MM.1S (cell line): Measurements from ENCODE around the gene ISLR.
"Not testable (repeated sequence)": the region's sequence is repeated elsewhere in the genome, so short reads cannot be mapped to it uniquely, and the experiment has no call there.

Experiments used
- DNase-seq: peaks from one replicate; pipeline ENCODE4 v3.0.0-alpha.2; 2015
- H2AFZ ChIP-seq: fragments of 300-600 bp; sonication (generic); 2 replicates; pipeline ENCODE4 v1.6.0; 2016; ENCODE audit warnings: antibody characterized with exemption, low read length
- H3F3A ChIP-seq: fragments of 300-600 bp; sonication (generic); 2 replicates; pipeline ENCODE4 v1.6.1; 2016; ENCODE audit warnings: mild to moderate bottlenecking, antibody characterized with exemption, low read length, moderate library complexity, mixed read lengths; ENCODE audit not compliant: insufficient read depth
- H3K27ac ChIP-seq: fragments of 300-600 bp; sonication (generic); 2 replicates; pipeline ENCODE4 v1.5.1; 2016; ENCODE audit warnings: mild to moderate bottlenecking, low read length
- H3K27me3 ChIP-seq: fragments of 300-600 bp; sonication (generic); replicated peaks from 2 replicates; pipeline ENCODE4 v1.6.0; 2016; ENCODE audit warnings: low read length; ENCODE audit not compliant: insufficient read depth
- H3K36me3 ChIP-seq: fragments of 300-600 bp; sonication (generic); replicated peaks from 2 replicates; pipeline ENCODE4 v1.6.1; 2016; ENCODE audit warnings: mild to moderate bottlenecking, low read length, mixed read lengths; ENCODE audit not compliant: insufficient read depth
- H3K4me1 ChIP-seq: fragments of 300-600 bp; sonication (generic); 2 replicates; pipeline ENCODE4 v1.6.1; 2016; ENCODE audit warnings: low read length, mixed read lengths
- H3K4me2 ChIP-seq: fragments of 300-600 bp; sonication (generic); 2 replicates; pipeline ENCODE4 v1.6.0; 2016; ENCODE audit warnings: low read depth, low read length
- H3K4me3 ChIP-seq: fragments of 300-600 bp; sonication (generic); 2 replicates; pipeline ENCODE4 v1.5.1; 2016; ENCODE audit warnings: low read length, mixed read lengths
- H3K79me2 ChIP-seq: fragments of 300-600 bp; sonication (generic); 2 replicates; pipeline ENCODE4 v1.6.1; 2016; ENCODE audit warnings: mixed run types, low read length, mixed read lengths
- H3K9ac ChIP-seq: fragments of 300-600 bp; sonication (generic); 2 replicates; pipeline ENCODE4 v1.6.1; 2016; ENCODE audit warnings: low read length, mixed read lengths
- H3K9me2 ChIP-seq: fragments of 300-600 bp; sonication (generic); replicated peaks from 2 replicates; pipeline ENCODE4 v1.6.1; 2016; ENCODE audit warnings: mild to moderate bottlenecking, low read length, mixed read lengths; ENCODE audit not compliant: insufficient read depth
- H3K9me3 ChIP-seq: fragments of 300-600 bp; sonication (generic); replicated peaks from 2 replicates; pipeline ENCODE4 v1.6.1; 2016; ENCODE audit warnings: mild to moderate bottlenecking, low read length, mixed read lengths; ENCODE audit not compliant: insufficient read depth
- H4K20me1 ChIP-seq: fragments of 300-600 bp; sonication (generic); 2 replicates; pipeline ENCODE4 v1.6.1; 2016; ENCODE audit warnings: mild to moderate bottlenecking, low read length, moderate library complexity, mixed read lengths; ENCODE audit not compliant: insufficient read depth
- EZH2 ChIP-seq: fragments of 300-600 bp; sonication (generic); optimal IDR thresholded peaks from 2 replicates; pipeline ENCODE3; 2017; ENCODE audit warnings: low read depth, mild to moderate bottlenecking, antibody characterized with exemption, low read length, mixed read lengths
- EZH2phosphoT487 ChIP-seq: fragments of 300-600 bp; sonication (generic); IDR thresholded peaks from 2 replicates; pipeline ENCODE4 v1.6.1; 2018; ENCODE audit warnings: antibody characterized with exemption, low read length
- TF ChIP-seq, protein P1 (sequence below): fragments of 300-600 bp; sonication (generic); IDR thresholded peaks from 2 replicates; pipeline ENCODE4 v1.5.1; 2016; ENCODE audit warnings: antibody characterized with exemption, low read length, mixed read lengths

Gene ISLR

DNA sequence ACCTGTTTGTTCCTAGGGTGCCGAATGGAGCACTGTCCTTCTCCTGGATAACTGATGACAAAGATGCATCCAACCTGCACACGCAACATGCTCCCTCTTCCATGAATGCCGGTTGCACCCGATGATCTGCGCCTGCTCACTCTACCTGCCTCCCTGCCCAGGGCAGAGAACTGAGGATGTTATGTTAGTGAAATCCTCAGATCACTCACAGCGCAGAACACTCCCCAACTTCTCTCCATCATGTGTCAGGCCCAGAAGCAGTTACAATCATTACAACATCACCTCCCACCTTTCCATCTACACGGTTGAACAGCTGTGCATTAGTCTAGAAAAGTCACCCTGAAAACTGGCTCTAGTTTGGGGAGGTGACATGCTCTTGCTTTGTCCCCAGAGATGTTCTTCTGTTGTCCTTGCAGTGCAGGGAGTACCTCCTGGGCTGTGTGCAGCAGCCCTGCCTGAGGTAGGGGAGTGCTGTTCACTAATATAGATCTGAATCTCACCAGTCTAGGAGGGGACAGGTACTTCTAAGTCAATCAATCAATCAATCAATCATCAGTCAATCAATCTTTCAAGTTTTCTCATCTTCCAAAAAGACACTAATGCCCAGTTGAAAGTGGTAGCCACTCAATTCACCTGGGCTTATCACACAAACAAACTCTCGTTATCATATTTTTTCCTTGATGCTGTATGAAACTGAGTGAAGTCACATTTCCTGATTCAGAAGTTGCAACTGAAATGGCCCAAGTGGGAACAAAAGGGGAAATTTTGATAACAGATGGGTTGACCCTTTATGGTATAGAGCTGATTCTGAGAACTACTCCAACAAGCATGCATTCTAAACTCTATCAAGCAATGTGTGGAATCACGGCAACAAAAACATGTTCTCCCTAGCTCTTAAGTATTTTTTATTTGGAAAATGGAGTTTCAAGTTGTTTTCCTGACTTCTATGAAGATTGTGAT lies 15.4 kb upstream of the ISLR start:
- Histone ChIP-seq H2AFZ (no peak overlapping the region), H3F3A (no peaks in the 10 kb centered on the region), H3K4me2 (no peak overlapping the region), H3K79me2 (no peaks in the 10 kb centered on the region), H3K9me2 (no peaks in the 10 kb centered on the region), H4K20me1 (no peaks in the 10 kb centered on the region), H3K27ac (no peak overlapping the region), H3K4me1 (peaks cover 11% of the 10 kb centered on the region; the same call in 1 of the 2 replicates), H3K9me3 (no peaks in the 10 kb centered on the region), H3K4me3 (no peak overlapping the region), H3K27me3 (no peaks in the 10 kb centered on the region; the same call in 1 of the 2 replicates), H3K9ac (no peak overlapping the region), H3K36me3 (no peaks in the 10 kb centered on the region)
- no peak for TF ChIP-seq EZH2
- TF ChIP-seq EZH2phosphoT487, result no peak
- TF ChIP-seq, protein P1, sequence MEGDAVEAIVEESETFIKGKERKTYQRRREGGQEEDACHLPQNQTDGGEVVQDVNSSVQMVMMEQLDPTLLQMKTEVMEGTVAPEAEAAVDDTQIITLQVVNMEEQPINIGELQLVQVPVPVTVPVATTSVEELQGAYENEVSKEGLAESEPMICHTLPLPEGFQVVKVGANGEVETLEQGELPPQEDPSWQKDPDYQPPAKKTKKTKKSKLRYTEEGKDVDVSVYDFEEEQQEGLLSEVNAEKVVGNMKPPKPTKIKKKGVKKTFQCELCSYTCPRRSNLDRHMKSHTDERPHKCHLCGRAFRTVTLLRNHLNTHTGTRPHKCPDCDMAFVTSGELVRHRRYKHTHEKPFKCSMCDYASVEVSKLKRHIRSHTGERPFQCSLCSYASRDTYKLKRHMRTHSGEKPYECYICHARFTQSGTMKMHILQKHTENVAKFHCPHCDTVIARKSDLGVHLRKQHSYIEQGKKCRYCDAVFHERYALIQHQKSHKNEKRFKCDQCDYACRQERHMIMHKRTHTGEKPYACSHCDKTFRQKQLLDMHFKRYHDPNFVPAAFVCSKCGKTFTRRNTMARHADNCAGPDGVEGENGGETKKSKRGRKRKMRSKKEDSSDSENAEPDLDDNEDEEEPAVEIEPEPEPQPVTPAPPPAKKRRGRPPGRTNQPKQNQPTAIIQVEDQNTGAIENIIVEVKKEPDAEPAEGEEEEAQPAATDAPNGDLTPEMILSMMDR, result no peak
- no peak for DNase-seq

DNA sequence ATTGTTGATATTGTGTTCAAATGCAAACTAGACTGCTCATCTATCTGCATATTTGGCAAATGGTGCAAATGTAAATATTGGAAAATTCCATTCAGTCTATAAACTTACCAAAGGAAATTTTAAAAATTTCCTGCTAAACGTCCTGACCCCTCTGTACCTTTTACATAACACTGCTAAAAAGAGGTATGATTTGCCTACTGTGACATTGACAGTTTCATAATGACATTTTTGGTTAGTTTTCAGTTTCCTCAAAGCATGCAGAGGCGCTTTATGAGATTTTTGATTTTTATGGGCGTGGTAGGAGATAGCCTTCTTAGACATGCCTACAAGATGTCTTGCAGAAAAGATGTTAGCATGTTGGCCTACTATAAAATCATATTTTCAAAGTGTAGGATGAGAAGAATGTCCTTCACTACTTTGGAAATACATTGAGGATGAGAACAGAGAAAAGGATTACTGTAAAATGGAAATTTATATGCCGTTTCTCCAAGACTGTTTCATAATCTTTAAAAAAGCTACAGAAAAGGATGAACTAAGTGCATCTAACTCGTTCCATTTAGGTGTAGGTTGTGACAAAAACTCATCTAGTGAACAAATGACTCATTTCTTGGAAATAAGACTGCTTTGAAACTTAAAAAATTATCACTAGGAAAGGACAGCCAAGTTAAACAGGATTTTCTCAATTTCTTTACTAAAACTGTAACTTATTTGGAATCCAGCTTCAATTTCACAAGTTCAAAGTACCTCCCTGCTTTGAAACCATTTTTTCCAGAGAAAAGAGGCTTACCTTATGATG lies 14.5 kb upstream of the ISLR start:
- TF ChIP-seq EZH2, result no peak
- no peak for TF ChIP-seq EZH2phosphoT487
- TF ChIP-seq, protein P1, result no peak
- peaks cover 11% of the 10 kb centered on the region; the same call in 1 of the 2 replicates for H3K4me1 ChIP-seq
- no peak overlapping the region for H3K27ac ChIP-seq
- no peaks in the 10 kb centered on the region for H3K79me2 ChIP-seq
- H3K27me3 ChIP-seq, result peaks cover 7% of the 10 kb centered on the region; the same call in 1 of the 2 replicates
- no peak overlapping the region for H2AFZ ChIP-seq
- no peaks in the 10 kb centered on the region for H3K9me3 ChIP-seq
- no peaks in the 10 kb centered on the region for H3K36me3 ChIP-seq
- no peaks in the 10 kb centered on the region for H4K20me1 ChIP-seq
- no peaks in the 10 kb centered on the region for H3K9me2 ChIP-seq
- DNase-seq, result peak; percentile 17
- H3K4me3 ChIP-seq, result no peak overlapping the region
- no peaks in the 10 kb centered on the region for H3F3A ChIP-seq
- no peak overlapping the region for H3K4me2 ChIP-seq
- H3K9ac ChIP-seq, result no peak overlapping the region

DNA sequence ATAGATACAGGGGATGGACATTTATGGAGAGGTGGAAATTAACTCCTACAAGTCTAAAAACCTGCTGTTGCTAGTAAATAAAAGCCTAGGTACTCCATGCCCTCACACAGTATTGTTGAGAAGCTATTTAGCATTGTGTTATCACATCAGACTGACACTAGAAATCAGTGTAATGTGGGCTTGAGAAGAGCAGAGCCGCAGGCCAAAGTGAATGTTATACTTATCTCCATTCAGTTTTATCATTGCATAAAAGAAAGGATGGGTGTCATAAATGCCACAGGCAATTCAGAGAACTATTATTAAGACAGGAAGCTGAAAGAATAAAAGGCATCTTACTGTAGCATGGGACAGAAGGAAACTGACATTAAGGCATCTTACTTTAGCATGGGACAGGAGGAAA lies 13.7 kb upstream of the ISLR start:
- H3K9me3 ChIP-seq, result no peaks in the 10 kb centered on the region
- H3F3A ChIP-seq, result no peaks in the 10 kb centered on the region
- H3K4me2 ChIP-seq, result no peak overlapping the region
- H3K4me3 ChIP-seq, result no peak overlapping the region
- H3K4me1 ChIP-seq, result peaks cover 11% of the 10 kb centered on the region; the same call in 1 of the 2 replicates
- no peaks in the 10 kb centered on the region for H4K20me1 ChIP-seq
- H3K79me2 ChIP-seq, result no peaks in the 10 kb centered on the region
- no peak overlapping the region for H2AFZ ChIP-seq
- H3K27me3 ChIP-seq, result peaks cover 9% of the 10 kb centered on the region; the same call in 1 of the 2 replicates
- no peak for TF ChIP-seq EZH2
- TF ChIP-seq, protein P1, result no peak
- no peak for TF ChIP-seq EZH2phosphoT487
- no peak overlapping the region for H3K9ac ChIP-seq
- no peaks in the 10 kb centered on the region for H3K9me2 ChIP-seq
- H3K36me3 ChIP-seq, result no peaks in the 10 kb centered on the region
- H3K27ac ChIP-seq, result no peak overlapping the region
- no peak for DNase-seq

DNA sequence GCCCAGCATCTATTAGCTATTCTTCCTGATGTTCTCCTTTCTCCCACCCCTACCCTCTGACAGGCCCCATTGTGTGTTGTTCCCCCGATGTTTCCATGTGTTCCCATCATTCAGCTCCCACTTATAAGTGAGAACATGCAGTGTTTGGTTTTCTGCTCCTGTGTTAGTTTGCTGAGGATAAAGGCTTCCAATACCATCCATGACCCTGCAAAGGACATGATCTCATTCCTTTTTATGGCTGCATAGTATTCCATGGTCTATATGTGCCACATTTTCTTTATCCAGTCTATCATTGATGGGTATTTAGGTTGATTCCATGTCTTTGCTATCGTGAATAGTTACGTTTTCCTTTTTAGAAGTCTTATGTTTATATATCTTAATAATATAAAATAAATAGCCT lies 13.1 kb upstream of the ISLR start:
- H3K9me2 ChIP-seq, H3K79me2 ChIP-seq, H4K20me1 ChIP-seq, H3K9me3 ChIP-seq, H2AFZ ChIP-seq, H3K4me2 ChIP-seq, DNase-seq, H3K9ac ChIP-seq, H3F3A ChIP-seq, H3K4me3 ChIP-seq, H3K27ac ChIP-seq, H3K36me3 ChIP-seq: not testable (repeated sequence)
- H3K4me1 ChIP-seq, result peaks cover 11% of the 10 kb centered on the region; the same call in 1 of the 2 replicates
- peaks cover 13% of the 10 kb centered on the region for H3K27me3 ChIP-seq

DNA sequence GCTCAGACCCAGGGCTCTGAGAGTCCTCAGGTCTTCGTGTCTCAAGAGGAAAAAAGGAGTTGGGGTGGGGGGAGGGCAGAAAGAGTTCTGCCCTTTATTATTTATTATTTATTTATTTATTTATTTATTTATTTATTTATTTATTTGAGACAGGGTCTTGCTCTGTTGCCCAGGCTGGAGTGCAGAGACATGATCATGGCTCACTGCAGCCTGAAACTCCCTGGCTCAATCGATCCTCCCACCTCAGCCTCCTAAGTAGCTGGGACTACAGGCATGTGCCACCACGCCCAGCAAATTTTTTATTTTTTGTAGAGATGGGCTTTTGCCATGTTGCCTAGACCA lies 11.3 kb upstream of the ISLR start:
- H3K27ac ChIP-seq, H3K9ac ChIP-seq, H3K4me3 ChIP-seq, H3K79me2 ChIP-seq, H2AFZ ChIP-seq, DNase-seq, H3K9me2 ChIP-seq, H4K20me1 ChIP-seq, H3K4me2 ChIP-seq, H3K9me3 ChIP-seq, H3K36me3 ChIP-seq, H3F3A ChIP-seq: not testable (repeated sequence)
- Histone ChIP-seq H3K4me1 (peaks cover 11% of the 10 kb centered on the region; the same call in 1 of the 2 replicates), H3K27me3 (peaks cover 16% of the 10 kb centered on the region)
